ENCODE data around the gene PKDCC. TPM values are rescaled to one million over a fixed set of nuclear protein-coding genes. Genes with fewer than 3 reads are reported as not detected.

The PKDCC gene
- total RNA-seq, 4 donors from 2014 or later = 152 to 246 (median 186) TPM

- no peaks in the 10 kb centered on the region for H3K9me3 ChIP-seq
- H3K27ac ChIP-seq = no peak overlapping the region
- ATAC-seq (no peak), DNase-seq (peak in 1 of 2 donors; percentile 42)
- H3K36me3 ChIP-seq = no peaks in the 10 kb centered on the region
- no peak overlapping the region for H3K4me3 ChIP-seq
- no peaks in the 10 kb centered on the region for H3K27me3 ChIP-seq
- intact Hi-C loops (cut with DNase I; ENCODE audit: low total_unique reads) (no loop called here), in situ Hi-C loops (cut with MboI; ENCODE audit: low sequenced_read_pairs in 4 of 4) (loop anchor here in 3 of 4 donors (5.0 kb wide), 2 partner anchors 217 to 222 kb away; no protein-coding TSS in a partner anchor)
- H3K4me1 ChIP-seq = peaks cover 5 to 8% of the 10 kb centered on the region in 2 donors
- TF ChIP-seq, protein P1, sequence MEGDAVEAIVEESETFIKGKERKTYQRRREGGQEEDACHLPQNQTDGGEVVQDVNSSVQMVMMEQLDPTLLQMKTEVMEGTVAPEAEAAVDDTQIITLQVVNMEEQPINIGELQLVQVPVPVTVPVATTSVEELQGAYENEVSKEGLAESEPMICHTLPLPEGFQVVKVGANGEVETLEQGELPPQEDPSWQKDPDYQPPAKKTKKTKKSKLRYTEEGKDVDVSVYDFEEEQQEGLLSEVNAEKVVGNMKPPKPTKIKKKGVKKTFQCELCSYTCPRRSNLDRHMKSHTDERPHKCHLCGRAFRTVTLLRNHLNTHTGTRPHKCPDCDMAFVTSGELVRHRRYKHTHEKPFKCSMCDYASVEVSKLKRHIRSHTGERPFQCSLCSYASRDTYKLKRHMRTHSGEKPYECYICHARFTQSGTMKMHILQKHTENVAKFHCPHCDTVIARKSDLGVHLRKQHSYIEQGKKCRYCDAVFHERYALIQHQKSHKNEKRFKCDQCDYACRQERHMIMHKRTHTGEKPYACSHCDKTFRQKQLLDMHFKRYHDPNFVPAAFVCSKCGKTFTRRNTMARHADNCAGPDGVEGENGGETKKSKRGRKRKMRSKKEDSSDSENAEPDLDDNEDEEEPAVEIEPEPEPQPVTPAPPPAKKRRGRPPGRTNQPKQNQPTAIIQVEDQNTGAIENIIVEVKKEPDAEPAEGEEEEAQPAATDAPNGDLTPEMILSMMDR (IDR thresholded peaks at IDR 0.05 in 4 of 5, conservative IDR thresholded peaks at IDR 0.05 in 1 of 5) = peak in 4 of 5 experiments; percentile 30 to 76 (median 74)
- no peak for TF ChIP-seq POLR2A (IDR thresholded peaks at IDR 0.05)
Measured at GRCh38 chr2:42089340-42089925, 41.6 kb downstream of the PKDCC start.

- no peaks in the 10 kb centered on the region for H3K9me3 ChIP-seq
- no peaks in the 10 kb centered on the region for H3K36me3 ChIP-seq
- ATAC-seq = no peak
- in situ Hi-C loops (cut with MboI; ENCODE audit: low sequenced_read_pairs in 4 of 4) (loop anchor here in 3 of 4 donors (10.0 kb wide), 4 partner anchors 95 to 275 kb away; partner anchors contain the start of gene COX7A2L (in 1 of the 3)), intact Hi-C loops (cut with DNase I; ENCODE audit: low total_unique reads) (no loop called here)
- no peak for TF ChIP-seq POLR2A (IDR thresholded peaks at IDR 0.05)
- TF ChIP-seq, protein P1 (IDR thresholded peaks at IDR 0.05 in 4 of 5, conservative IDR thresholded peaks at IDR 0.05 in 1 of 5) = no peak
- peaks cover 5 to 8% of the 10 kb centered on the region in 2 donors for H3K4me1 ChIP-seq
- no peak overlapping the region for H3K27ac ChIP-seq
- no peak for DNase-seq
- no peak overlapping the region for H3K4me3 ChIP-seq
- no peaks in the 10 kb centered on the region for H3K27me3 ChIP-seq
Measured at GRCh38 chr2:42090216-42090615, 42.4 kb downstream of the PKDCC start.

GRCh38 chr2:42091671-42092070 lies 43.9 kb downstream of the PKDCC start:
- ATAC-seq (no peak), DNase-seq (no peak)
- no peak for TF ChIP-seq POLR2A (IDR thresholded peaks at IDR 0.05)
- TF ChIP-seq, protein P1 (IDR thresholded peaks at IDR 0.05 in 4 of 5, conservative IDR thresholded peaks at IDR 0.05 in 1 of 5) = no peak
- intact Hi-C loops (cut with DNase I; ENCODE audit: low total_unique reads) (no loop called here), in situ Hi-C loops (cut with MboI; ENCODE audit: low sequenced_read_pairs in 4 of 4) (loop anchor here in 3 of 4 donors (10.0 kb wide), 4 partner anchors 93 to 273 kb away; partner anchors contain the start of gene COX7A2L (in 1 of the 3))
- Histone ChIP-seq H3K36me3 (no peaks in the 10 kb centered on the region), H3K27me3 (no peaks in the 10 kb centered on the region), H3K4me1 (peaks cover 0 to under 1% of the 10 kb centered on the region in 2 donors), H3K4me3 (no peak overlapping the region), H3K27ac (no peak overlapping the region), H3K9me3 (no peaks in the 10 kb centered on the region)

GRCh38 chr2:42092084-42092996 lies 44.5 kb downstream of the PKDCC start:
- Histone ChIP-seq H3K4me3 (no peak overlapping the region), H3K9me3 (no peaks in the 10 kb centered on the region), H3K4me1 (no peaks in the 10 kb centered on the region), H3K27ac (no peak overlapping the region), H3K36me3 (no peaks in the 10 kb centered on the region), H3K27me3 (no peaks in the 10 kb centered on the region)
- DNase-seq (no peak), ATAC-seq (no peak)
- in situ Hi-C loops (cut with MboI; ENCODE audit: low sequenced_read_pairs in 4 of 4) (loop anchor here in 3 of 4 donors (10.0 kb wide), 4 partner anchors 92 to 272 kb away; partner anchors contain the start of gene COX7A2L (in 1 of the 3)), intact Hi-C loops (cut with DNase I; ENCODE audit: low total_unique reads) (no loop called here)
- TF ChIP-seq, protein P1 (IDR thresholded peaks at IDR 0.05 in 4 of 5, conservative IDR thresholded peaks at IDR 0.05 in 1 of 5) = no peak
- TF ChIP-seq POLR2A (IDR thresholded peaks at IDR 0.05) = no peak
